ENCODE results near the gene CAD. TPM values are rescaled to one million over a fixed set of nuclear protein-coding genes. Genes with fewer than 3 reads are reported as not detected.

CAD gene
- polyA plus RNA-seq, 2 of the 4 experiments (the other 2 are of a cell fraction), result 50.5 to 69.3 TPM

GRCh38 chr2:27170581-27171337 is 46.4 kb upstream of the CAD start:
- no peak overlapping the region; the same call in 2 of the 3 replicates for H3K4me2 ChIP-seq
- no peak for TF ChIP-seq CBX2 (IDR thresholded peaks at IDR 0.05; ENCODE audit: borderline replicate concordance, low read depth)
- no peak for TF ChIP-seq CTCF (IDR thresholded peaks at IDR 0.05)
- no peak for TF ChIP-seq TP53 (CRISPR knock-in tag; IDR thresholded peaks at IDR 0.05)
- no peak for TF ChIP-seq FOSL2 (IDR thresholded peaks at IDR 0.05)
- no peak for TF ChIP-seq FOSL2 (CRISPR knock-in tag; IDR thresholded peaks at IDR 0.05)
- TF ChIP-seq JUNB (IDR thresholded peaks at IDR 0.05), result no peak
- no peak for TF ChIP-seq PBX3 (IDR thresholded peaks at IDR 0.05)
- TF ChIP-seq HOXA7 (CRISPR knock-in tag; IDR thresholded peaks at IDR 0.05), result no peak
- no peak for TF ChIP-seq NPAS2 (CRISPR knock-in tag; IDR thresholded peaks at IDR 0.05; ENCODE audit: borderline replicate concordance)
- no peak for TF ChIP-seq BHLHE40 (IDR thresholded peaks at IDR 0.05; ENCODE audit: low read depth, low read length)
- TF ChIP-seq HES2 (IDR thresholded peaks at IDR 0.05), result no peak
- no peak for TF ChIP-seq NR3C1 (IDR thresholded peaks at IDR 0.05)
- TF ChIP-seq ESRRA (IDR thresholded peaks at IDR 0.05; ENCODE audit: borderline replicate concordance, low read length), result no peak
- no peak for TF ChIP-seq E2F6 (IDR thresholded peaks at IDR 0.05; ENCODE audit: borderline replicate concordance, low read depth)
- no peak for TF ChIP-seq ZNF302 (CRISPR knock-in tag; IDR thresholded peaks at IDR 0.05)
- no peak for TF ChIP-seq REST (IDR thresholded peaks at IDR 0.05)
- no peak for TF ChIP-seq RCOR1 (IDR thresholded peaks at IDR 0.05; ENCODE audit: low read depth, low read length)
- TF ChIP-seq EHF (CRISPR knock-in tag; IDR thresholded peaks at IDR 0.05), result no peak
- no peak for TF ChIP-seq HDAC2 (IDR thresholded peaks at IDR 0.05)
- no peak for TF ChIP-seq JUN (IDR thresholded peaks at IDR 0.05)
- no peak for TF ChIP-seq KDM1A (IDR thresholded peaks at IDR 0.05; ENCODE audit: low read depth)
- H3K4me3 ChIP-seq, result no peak overlapping the region
- no peak overlapping the region for H3K27ac ChIP-seq
- CTCF ChIA-PET, result interaction anchor here (0.6 to 4.4 kb wide), 43 partner anchors 8 to 228 kb away, joined by 3 to 36 read pairs (median 6); partner anchors contain the start of genes ABHD1, PREB, PRR30 and TCF23
- FAIRE-seq (no peak), DNase-seq (ENCODE audit: low read depth in 1 of 2, low spot score in 1 of 2) (no peak), ATAC-seq (no peak)
- POLR2A ChIA-PET, result interaction anchor here (0.6 kb wide), 2 partner anchors 109 to 1555 kb away, joined by 3 to 9 read pairs; no protein-coding TSS in a partner anchor
- WGBS (ENCODE audit: missing lambda C conversion rate), result 73% methylated on average over 6 of the region's 6 CpGs
- H3K9me3 ChIP-seq, result no peaks in the 10 kb centered on the region
- H3K4me1 ChIP-seq, result no peaks in the 10 kb centered on the region

Data from A549 (cell line).